PC-3 (cell line): Measurements from ENCODE around the gene DNAJB4. TPM values are rescaled to one million over a fixed set of nuclear protein-coding genes. Genes with fewer than 3 reads are reported as not detected.

Experiments used
- ATAC-seq: fragments of 200-7000 bp; cut with Tn5 transposase; 2 replicates; pipeline ENCODE4 v1.9.1; 2020; ENCODE audit warnings: mild to moderate bottlenecking, moderate library complexity
- BruUV-seq: library from RNA; stranded (reverse); fragments of 400-500 nt; replicated peaks from 2 replicates; lab custom pipeline; 2021; lab: Mats Ljungman, UMichigan
- CTCF ChIA-PET: fragments of 300-600 bp; sonication (Branson Sonifier 250); formaldehyde crosslinking; loops from one replicate; lab custom pipeline; 2022; ENCODE audit warnings: antibody characterized with exemption; lab: Charles Lee
- POLR2A ChIA-PET: fragments of 300-600 bp; sonication (Branson Sonifier 250); formaldehyde crosslinking; loops from one replicate; lab custom pipeline; 2022; ENCODE audit warnings: antibody characterized with exemption; ENCODE audit not compliant: unreplicated experiment; lab: Charles Lee
- DNase-seq: peaks from one replicate; pipeline ENCODE4 v3.0.0-alpha.2; 2015
- H2AFZ ChIP-seq: fragments of 300-600 bp; sonication (generic); 2 replicates; pipeline ENCODE4 v1.6.0; 2016; ENCODE audit warnings: antibody characterized with exemption, low read length
- H3F3A ChIP-seq: fragments of 300-600 bp; sonication (generic); one replicate; pipeline ENCODE4 v1.6.0; 2017; ENCODE audit warnings: antibody characterized with exemption, low read length, control low read depth, mild to moderate bottlenecking; ENCODE audit not compliant: unreplicated experiment
- H3K27ac ChIP-seq: fragments of 300-600 bp; sonication (generic); 2 replicates; pipeline ENCODE4 v1.5.1; 2016; ENCODE audit warnings: mild to moderate bottlenecking, low read length
- H3K27me3 ChIP-seq: fragments of 300-600 bp; sonication (generic); 2 replicates; pipeline ENCODE4 v1.6.1; 2016; ENCODE audit warnings: low read length, mixed read lengths
- H3K36me3 ChIP-seq: fragments of 300-600 bp; sonication (generic); 2 replicates; pipeline ENCODE4 v1.6.1; 2016; ENCODE audit warnings: low read depth, mixed run types, low read length, mixed read lengths
- H3K4me1 ChIP-seq: fragments of 300-600 bp; sonication (generic); 2 replicates; pipeline ENCODE4 v1.5.1; 2016; ENCODE audit warnings: low read length; ENCODE audit not compliant: insufficient read depth
- H3K4me2 ChIP-seq: fragments of 300-600 bp; sonication (generic); 2 replicates; pipeline ENCODE4 v1.6.0; 2016; ENCODE audit warnings: low read length
- H3K4me3 ChIP-seq: fragments of 300-600 bp; sonication (generic); 2 replicates; pipeline ENCODE4 v1.5.1; 2016; ENCODE audit warnings: mild to moderate bottlenecking, low read length, mixed read lengths
- H3K79me2 ChIP-seq: fragments of 300-600 bp; sonication (generic); 2 replicates; pipeline ENCODE4 v1.6.1; 2017; ENCODE audit warnings: low read length, mixed read lengths
- H3K9ac ChIP-seq: fragments of 300-600 bp; sonication (generic); 2 replicates; pipeline ENCODE4 v1.6.0; 2016; ENCODE audit warnings: mild to moderate bottlenecking, low read length
- H3K9me2 ChIP-seq: fragments of 300-600 bp; sonication (generic); replicated peaks from 2 replicates; pipeline ENCODE4 v1.6.1; 2016; ENCODE audit warnings: mixed run types, low read length, mixed read lengths
- H3K9me3 ChIP-seq: fragments of 300-600 bp; sonication (generic); 2 replicates; pipeline ENCODE4 v1.6.1; 2016; ENCODE audit warnings: low read length, mixed read lengths
- H4K20me1 ChIP-seq: fragments of 300-600 bp; sonication (generic); 2 replicates; pipeline ENCODE4 v1.6.1; 2016; ENCODE audit warnings: low read length, mixed read lengths
- EZH2 ChIP-seq: fragments of 300-600 bp; sonication (generic); IDR thresholded peaks from one replicate; pipeline ENCODE4 v1.6.1; 2017; ENCODE audit warnings: antibody characterized with exemption, mild to moderate bottlenecking, low read length; ENCODE audit not compliant: unreplicated experiment
- EZH2phosphoT487 ChIP-seq: fragments of 300-600 bp; sonication (generic); IDR thresholded peaks from 2 replicates; pipeline ENCODE4 v1.6.1; 2018; ENCODE audit warnings: mild to moderate bottlenecking, antibody characterized with exemption, low read length, borderline replicate concordance
- intact Hi-C: fragments of 100-400 bp; cut with micrococcal nuclease; formaldehyde crosslinking; loops from 2 replicates; pipeline ENCODE4 v1.9.0; 2023
- total RNA-seq: library from RNA; depleted of rRNA; stranded (reverse); fragments of >200 nt; gene quantifications from 2 replicates; pipeline ENCODE4 v1.2.3, GENCODE V29; 2014
- TF ChIP-seq, protein P1 (sequence below): fragments of 300-600 bp; sonication (generic); conservative IDR thresholded peaks from 2 replicates; pipeline ENCODE4 v1.5.1; 2017; ENCODE audit warnings: antibody characterized with exemption, low read depth, mild to moderate bottlenecking, low read length

Gene DNAJB4
- total RNA-seq, 1 experiment from 2014 or later = 4.5 TPM

DNA sequence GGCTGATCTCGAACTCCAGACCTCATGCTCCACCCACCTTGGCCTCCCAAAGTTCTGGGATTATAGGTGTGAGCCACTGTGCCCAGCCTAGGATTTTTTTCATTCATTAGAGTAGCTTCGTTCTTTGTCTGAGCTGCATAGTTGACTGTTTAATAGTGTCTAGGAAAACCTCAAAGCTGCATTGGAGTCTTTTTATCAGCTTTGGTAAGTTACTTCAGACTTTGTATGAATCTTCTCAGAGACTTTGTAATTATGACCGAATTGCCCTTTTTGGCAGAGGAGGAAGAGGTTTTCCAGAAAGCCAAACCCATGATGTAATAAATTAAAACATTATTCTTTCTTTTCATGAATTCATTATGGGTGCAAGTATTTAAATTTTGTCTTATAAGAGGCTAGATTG is 5.1 kb downstream of the DNAJB4 start:
- no peak for ATAC-seq
- no peak overlapping the region for H3K27ac ChIP-seq
- intact Hi-C loops = no loop called here
- no peaks in the 10 kb centered on the region for H3F3A ChIP-seq
- BruUV-seq = no TSS peak
- no peaks in the 10 kb centered on the region for H3K36me3 ChIP-seq
- ChIA-PET POLR2A (no interaction called here), CTCF (interaction anchor here (0.6 kb wide), 1 partner anchor 38 kb away, joined by 4 read pairs; no protein-coding TSS in a partner anchor)
- peaks cover 47% of the 10 kb centered on the region for H3K79me2 ChIP-seq
- H3K9me3 ChIP-seq = no peaks in the 10 kb centered on the region
- TF ChIP-seq, protein P1, sequence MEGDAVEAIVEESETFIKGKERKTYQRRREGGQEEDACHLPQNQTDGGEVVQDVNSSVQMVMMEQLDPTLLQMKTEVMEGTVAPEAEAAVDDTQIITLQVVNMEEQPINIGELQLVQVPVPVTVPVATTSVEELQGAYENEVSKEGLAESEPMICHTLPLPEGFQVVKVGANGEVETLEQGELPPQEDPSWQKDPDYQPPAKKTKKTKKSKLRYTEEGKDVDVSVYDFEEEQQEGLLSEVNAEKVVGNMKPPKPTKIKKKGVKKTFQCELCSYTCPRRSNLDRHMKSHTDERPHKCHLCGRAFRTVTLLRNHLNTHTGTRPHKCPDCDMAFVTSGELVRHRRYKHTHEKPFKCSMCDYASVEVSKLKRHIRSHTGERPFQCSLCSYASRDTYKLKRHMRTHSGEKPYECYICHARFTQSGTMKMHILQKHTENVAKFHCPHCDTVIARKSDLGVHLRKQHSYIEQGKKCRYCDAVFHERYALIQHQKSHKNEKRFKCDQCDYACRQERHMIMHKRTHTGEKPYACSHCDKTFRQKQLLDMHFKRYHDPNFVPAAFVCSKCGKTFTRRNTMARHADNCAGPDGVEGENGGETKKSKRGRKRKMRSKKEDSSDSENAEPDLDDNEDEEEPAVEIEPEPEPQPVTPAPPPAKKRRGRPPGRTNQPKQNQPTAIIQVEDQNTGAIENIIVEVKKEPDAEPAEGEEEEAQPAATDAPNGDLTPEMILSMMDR = no peak
- TF ChIP-seq EZH2phosphoT487 = no peak
- no peak for TF ChIP-seq EZH2
- H3K4me3 ChIP-seq = no peak overlapping the region
- DNase-seq = no peak
- H3K4me1 ChIP-seq = peaks cover 12% of the 10 kb centered on the region
- no peak overlapping the region for H2AFZ ChIP-seq
- no peak overlapping the region for H3K9ac ChIP-seq
- no peaks in the 10 kb centered on the region for H3K9me2 ChIP-seq
- no peaks in the 10 kb centered on the region for H4K20me1 ChIP-seq
- no peak overlapping the region for H3K4me2 ChIP-seq
- H3K27me3 ChIP-seq = no peaks in the 10 kb centered on the region

DNA sequence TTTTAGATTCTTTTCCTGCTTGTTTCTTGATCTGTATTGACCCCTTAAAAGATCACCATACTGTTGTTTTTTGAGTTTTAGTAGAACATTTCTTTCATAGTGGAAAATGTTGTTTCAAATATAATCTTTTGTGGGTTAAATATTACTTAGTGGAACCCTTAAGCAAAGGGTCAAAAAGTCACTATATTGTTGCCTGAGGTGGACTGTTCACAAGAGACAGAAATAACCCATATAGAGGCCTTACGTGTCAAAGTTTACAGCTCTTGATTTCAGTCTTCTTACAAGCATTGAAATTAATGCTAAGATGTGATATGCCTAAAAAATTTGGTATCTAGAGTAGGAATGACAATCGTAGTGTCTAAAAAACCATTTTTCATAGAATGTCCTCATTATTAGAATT is 6.3 kb downstream of the DNAJB4 start:
- Histone ChIP-seq H3K27me3 (no peaks in the 10 kb centered on the region), H3K9ac (no peak overlapping the region), H3K4me2 (no peak overlapping the region), H3K79me2 (peaks cover 35% of the 10 kb centered on the region), H3K4me1 (peaks cover 10% of the 10 kb centered on the region), H3K4me3 (no peak overlapping the region), H3F3A (no peaks in the 10 kb centered on the region), H2AFZ (no peak overlapping the region), H3K9me2 (no peaks in the 10 kb centered on the region), H3K27ac (no peak overlapping the region), H3K9me3 (no peaks in the 10 kb centered on the region), H4K20me1 (no peaks in the 10 kb centered on the region), H3K36me3 (no peaks in the 10 kb centered on the region)
- TF ChIP-seq EZH2 (no peak), EZH2phosphoT487 (no peak)
- TF ChIP-seq, protein P1 = no peak
- intact Hi-C loops = no loop called here
- ATAC-seq = no peak
- no TSS peak for BruUV-seq
- no peak for DNase-seq
- CTCF ChIA-PET = interaction anchor here (0.7 kb wide), 1 partner anchor 1682 kb away, joined by 3 read pairs; no protein-coding TSS in a partner anchor
- POLR2A ChIA-PET = no interaction called here

DNA sequence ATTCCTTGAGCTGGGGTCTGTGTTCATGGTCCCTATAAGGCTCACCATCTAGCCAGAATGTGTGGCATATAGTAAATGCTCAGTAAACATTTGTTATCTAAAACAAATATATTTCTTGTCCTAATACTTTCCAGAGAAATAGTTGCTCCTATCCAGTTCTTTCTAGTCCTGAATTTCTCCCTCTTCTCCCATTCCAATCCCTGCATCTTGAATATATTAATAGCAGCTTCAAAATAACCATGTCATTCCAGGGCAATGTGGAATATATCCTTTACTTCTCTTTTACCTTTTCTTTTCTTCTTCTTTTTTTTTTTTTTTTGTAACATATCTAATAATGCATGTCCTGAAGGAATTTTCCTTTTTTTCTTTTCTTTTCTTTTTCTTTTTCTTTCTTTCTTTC is 10.4 kb downstream of the DNAJB4 start:
- no peak for TF ChIP-seq EZH2
- TF ChIP-seq EZH2phosphoT487 = no peak
- TF ChIP-seq, protein P1 = no peak
- POLR2A ChIA-PET = no interaction called here
- BruUV-seq = no TSS peak
- Histone ChIP-seq H3K9me3 (no peaks in the 10 kb centered on the region), H3K9me2 (no peaks in the 10 kb centered on the region), H3K27ac (no peak overlapping the region), H3K27me3 (no peaks in the 10 kb centered on the region), H3F3A (no peaks in the 10 kb centered on the region), H2AFZ (no peak overlapping the region), H3K79me2 (no peaks in the 10 kb centered on the region), H3K9ac (no peak overlapping the region), H3K4me2 (no peak overlapping the region), H3K4me1 (no peaks in the 10 kb centered on the region), H4K20me1 (no peaks in the 10 kb centered on the region), H3K4me3 (no peak overlapping the region), H3K36me3 (no peaks in the 10 kb centered on the region)
- CTCF ChIA-PET = no interaction called here
- DNase-seq (no peak), ATAC-seq (no peak)
- intact Hi-C loops = no loop called here
